Natural killer cell (primary cell): ENCODE results near the gene LINC01488. TPM values are rescaled to one million over a fixed set of nuclear protein-coding genes. Genes with fewer than 3 reads are reported as not detected.

ENCODE experiments used
- ATAC-seq, 3 donors: fragments of 150-1000 bp in 2 of 3; fragments of 200-7000 bp in 1 of 3; cut with Tn5 transposase; 1 replicate in 1 of 3; 2 replicates in 2 of 3; pipeline ENCODE4 v1.10.0; 2021; ENCODE audit warnings: mild to moderate bottlenecking in 2 of 3, moderate library complexity in 2 of 3
- DNase-seq, 2 donors: peaks; one replicate each; pipeline versions ENCODE4 v3.0.0 to v3.0.0-alpha.2; 2013 to 2021; ENCODE audit warnings: mixed read lengths in 1 of 2
- H3K27ac ChIP-seq: one replicate; pipeline ENCODE4 v1.5.1; 2013; ENCODE audit warnings: mild to moderate bottlenecking, low read length
- H3K27me3 ChIP-seq: one replicate; pipeline ENCODE4 v1.6.1; 2013; ENCODE audit warnings: low read length; ENCODE audit not compliant: control insufficient read depth, insufficient read depth
- H3K36me3 ChIP-seq: one replicate; pipeline ENCODE4 v1.6.1; 2013; ENCODE audit warnings: low read length; ENCODE audit not compliant: control insufficient read depth, insufficient read depth
- H3K4me1 ChIP-seq: one replicate; pipeline ENCODE4 v1.6.1; 2013; ENCODE audit warnings: low read length; ENCODE audit not compliant: control insufficient read depth, insufficient read depth
- H3K4me3 ChIP-seq: one replicate; pipeline ENCODE4 v1.5.1; 2013; ENCODE audit warnings: low read length
- H3K9me3 ChIP-seq: one replicate; pipeline ENCODE4 v1.6.1; 2013; ENCODE audit warnings: low read length; ENCODE audit not compliant: control insufficient read depth, insufficient read depth
- H3K27ac Mint-ChIP-seq, 2 donors: one replicate each; pipeline ENCODE4 v1.8.0; 2022; ENCODE audit warnings: mild to moderate bottlenecking in 2 of 2, mixed read lengths in 2 of 2, moderate library complexity in 1 of 2
- H3K27me3 Mint-ChIP-seq, 2 donors: one replicate each; pipeline ENCODE4 v1.8.0; 2022; ENCODE audit warnings: low read depth in 2 of 2, mixed read lengths in 2 of 2
- H3K36me3 Mint-ChIP-seq: one replicate; pipeline ENCODE4 v1.8.0; 2022; ENCODE audit warnings: mixed read lengths
- H3K4me1 Mint-ChIP-seq, 2 donors: one replicate each; pipeline ENCODE4 v1.8.0; 2022; ENCODE audit warnings: mixed read lengths in 2 of 2
- H3K4me3 Mint-ChIP-seq: one replicate; pipeline ENCODE4 v1.8.0; 2022; ENCODE audit warnings: mild to moderate bottlenecking, moderate library complexity, mixed read lengths
- H3K9me3 Mint-ChIP-seq, 2 donors: one replicate each; pipeline ENCODE4 v1.8.0; 2022; ENCODE audit warnings: mixed read lengths in 2 of 2
- CTCF ChIP-seq: fragments of 200-600 bp; IDR thresholded peaks from one replicate; pipeline ENCODE4 v1.8.0; 2022; ENCODE audit warnings: antibody characterized with exemption
- WGBS: methylation state at CpG from one replicate; pipeline ENCODE4 v1.1.7; 2013; ENCODE audit warnings: missing lambda C conversion rate; ENCODE audit not compliant: insufficient coverage; 5-methylcytosine and 5-hydroxymethylcytosine counted together
- intact Hi-C: fragments of 100-400 bp; cut with micrococcal nuclease; formaldehyde crosslinking; loops from one replicate; pipeline ENCODE4 v1.14.2; 2022
- total RNA-seq, 4 donors: library from RNA; stranded (reverse); fragments of 120-200 nt in 1 of 4; gene quantifications; one replicate each; pipeline versions ENCODE4 v1.2.3 to v1.2.4, GENCODE V29; 2013 to 2022

Gene LINC01488
- total RNA-seq, 3 donors from 2014 or later (not counting 1 experiment from before 2014, with no cell fraction given) = not detected

- Histone ChIP-seq H3K4me3 (no peak overlapping the region), H3K27ac (no peak overlapping the region), H3K9me3 (no peaks in the 10 kb centered on the region), H3K4me1 (peaks cover 7% of the 10 kb centered on the region), H3K27me3 (no peaks in the 10 kb centered on the region), H3K36me3 (no peaks in the 10 kb centered on the region)
- Mint-ChIP-seq H3K27ac (no peak overlapping the region), H3K36me3 (no peaks in the 10 kb centered on the region), H3K4me1 (no peaks in the 10 kb centered on the region), H3K4me3 (no peak overlapping the region), H3K27me3 (peaks cover 8 to 13% of the 10 kb centered on the region in 2 donors), H3K9me3 (no peaks in the 10 kb centered on the region)
- WGBS = 85% methylated on average over 14 of the region's 15 CpGs
- intact Hi-C loops = no loop called here
- DNase-seq (no peak), ATAC-seq (no peak)
- no peak for TF ChIP-seq CTCF
These were observed 44.2 kb upstream of the LINC01488 start for GRCh38 chr11:69437001-69437875.

DNA sequence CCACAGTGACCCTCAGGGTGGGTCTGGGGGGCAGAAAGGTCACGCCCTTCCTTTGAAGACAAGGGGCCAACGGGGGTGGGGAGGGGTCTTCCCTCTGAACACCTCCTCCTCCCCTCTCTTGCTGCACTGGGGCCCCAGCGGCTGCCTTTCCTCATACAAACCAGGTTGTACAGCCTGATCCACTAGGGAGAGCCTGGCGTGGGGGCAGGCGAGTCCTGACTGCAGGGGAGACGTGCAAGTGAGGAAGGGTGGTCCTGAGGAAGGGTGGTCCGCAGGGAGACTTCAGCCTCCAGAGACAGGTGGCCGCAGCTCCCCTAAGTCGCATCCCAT is 43.6 kb upstream of the LINC01488 start:
- Mint-ChIP-seq H3K36me3 (no peaks in the 10 kb centered on the region), H3K27me3 (peaks cover 8 to 19% of the 10 kb centered on the region in 2 donors), H3K27ac (no peak overlapping the region), H3K9me3 (no peaks in the 10 kb centered on the region), H3K4me1 (no peaks in the 10 kb centered on the region), H3K4me3 (no peak overlapping the region)
- intact Hi-C loops = no loop called here
- Histone ChIP-seq H3K27me3 (no peaks in the 10 kb centered on the region), H3K9me3 (no peaks in the 10 kb centered on the region), H3K27ac (no peak overlapping the region), H3K4me3 (no peak overlapping the region), H3K36me3 (no peaks in the 10 kb centered on the region), H3K4me1 (peaks cover 9% of the 10 kb centered on the region)
- DNase-seq (no peak), ATAC-seq (no peak)
- no peak for TF ChIP-seq CTCF
- 92% methylated on average over 9 of the region's 9 CpGs for WGBS

- no peak for TF ChIP-seq CTCF
- H3K27ac ChIP-seq = no peak overlapping the region
- no peak for ATAC-seq
- H3K9me3 ChIP-seq = no peaks in the 10 kb centered on the region
- Mint-ChIP-seq H3K27me3 (peaks cover 8 to 14% of the 10 kb centered on the region in 2 donors), H3K4me3 (no peak overlapping the region), H3K36me3 (no peaks in the 10 kb centered on the region), H3K4me1 (peaks cover 0 to 5% of the 10 kb centered on the region in 2 donors), H3K27ac (no peak overlapping the region), H3K9me3 (no peaks in the 10 kb centered on the region)
- no peaks in the 10 kb centered on the region for H3K36me3 ChIP-seq
- no peak overlapping the region for H3K4me3 ChIP-seq
- intact Hi-C loops = no loop called here
- peaks cover 3% of the 10 kb centered on the region for H3K27me3 ChIP-seq
- peaks cover 15% of the 10 kb centered on the region for H3K4me1 ChIP-seq
- 90% methylated on average over 25 of the region's 25 CpGs for WGBS
- DNase-seq = no peak
These were observed 43.1 kb upstream of the LINC01488 start for GRCh38 chr11:69438286-69438920.
